GM15510 (cell line): Measurements from ENCODE around the gene VCAN.

ENCODE experiments used
- POLR2A ChIP-seq: IDR thresholded peaks from 3 replicates; pipeline ENCODE4 v1.6.1; 2011; ENCODE audit warnings: borderline replicate concordance; ENCODE audit not compliant: insufficient read length; ENCODE audit errors: extremely low read depth

Gene VCAN

GRCh38 chr5:83475391-83475863, 3.9 kb downstream of the VCAN start:
- no peak for TF ChIP-seq POLR2A

GRCh38 chr5:83475935-83476814, 4.6 kb downstream of the VCAN start:
- no peak for TF ChIP-seq POLR2A

- no peak for TF ChIP-seq POLR2A
Measured at GRCh38 chr5:83482961-83483360, 11.4 kb downstream of the VCAN start.

- no peak for TF ChIP-seq POLR2A
Measured at GRCh38 chr5:83484294-83484693, 12.8 kb downstream of the VCAN start.

GRCh38 chr5:83485842-83486241, 14.3 kb downstream of the VCAN start:
- no peak for TF ChIP-seq POLR2A

GRCh38 chr5:83487155-83487554, 15.6 kb downstream of the VCAN start:
- TF ChIP-seq POLR2A = no peak

DNA sequence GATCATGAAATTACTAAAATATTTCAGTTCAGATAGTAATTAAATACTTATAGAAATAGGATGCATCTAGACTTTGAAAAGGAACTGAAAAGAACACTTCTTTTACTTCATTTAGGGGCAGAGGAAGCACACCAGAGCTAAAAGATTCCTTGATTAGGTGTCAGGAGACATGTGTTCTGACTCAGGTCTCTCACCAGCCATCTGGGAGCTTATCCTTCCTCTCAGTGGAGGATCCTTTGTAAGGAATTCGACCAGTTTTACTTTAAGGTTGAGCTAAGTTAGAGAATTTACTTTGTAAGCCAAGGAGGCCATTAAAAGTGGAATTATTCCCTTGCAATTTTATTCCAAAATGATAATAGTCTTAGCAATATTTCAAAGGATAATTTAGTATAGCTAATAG, 16.7 kb downstream of the VCAN start:
- TF ChIP-seq POLR2A = no peak

DNA sequence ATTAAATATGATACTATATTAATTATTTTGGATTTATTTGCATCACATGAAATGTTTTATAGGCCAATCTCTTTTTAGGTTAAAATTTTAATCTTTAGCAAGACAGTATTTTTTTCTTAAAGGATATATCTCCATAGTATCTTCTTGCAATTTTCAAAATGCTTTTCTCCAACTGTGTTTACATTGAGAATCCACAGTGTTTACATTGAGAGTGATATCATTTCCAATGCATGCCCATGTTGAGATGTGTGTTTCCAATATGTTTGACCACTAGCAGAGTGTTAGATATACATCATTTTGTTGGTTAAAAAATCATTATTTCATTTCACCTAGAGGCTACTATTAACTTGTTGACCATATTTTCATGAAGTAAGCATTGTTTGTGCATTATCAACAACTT, 17.3 kb downstream of the VCAN start:
- TF ChIP-seq POLR2A = no peak

GRCh38 chr5:83490203-83490602, 18.7 kb downstream of the VCAN start:
- TF ChIP-seq POLR2A = no peak

DNA sequence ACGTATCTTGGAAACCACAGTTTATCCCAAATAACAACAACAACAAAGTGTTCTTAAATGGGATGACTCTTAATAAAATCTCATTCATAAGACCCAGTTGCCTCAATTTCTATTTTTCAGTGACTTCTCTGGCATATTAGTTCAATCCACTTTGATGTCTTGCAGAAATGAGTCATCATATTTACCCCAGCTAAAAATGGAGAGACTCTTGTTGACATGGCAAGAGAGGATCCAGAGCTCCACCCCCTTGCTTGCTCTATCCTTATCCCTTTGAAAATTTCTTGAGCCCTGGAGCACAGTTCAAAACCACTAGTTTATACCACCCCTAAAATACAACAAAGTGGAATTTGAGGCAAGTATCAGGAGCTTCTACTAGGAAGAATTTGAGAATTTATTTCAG, 20.8 kb downstream of the VCAN start:
- no peak for TF ChIP-seq POLR2A

- TF ChIP-seq POLR2A = no peak
Measured at GRCh38 chr5:83493644-83494043, 22.1 kb downstream of the VCAN start.

DNA sequence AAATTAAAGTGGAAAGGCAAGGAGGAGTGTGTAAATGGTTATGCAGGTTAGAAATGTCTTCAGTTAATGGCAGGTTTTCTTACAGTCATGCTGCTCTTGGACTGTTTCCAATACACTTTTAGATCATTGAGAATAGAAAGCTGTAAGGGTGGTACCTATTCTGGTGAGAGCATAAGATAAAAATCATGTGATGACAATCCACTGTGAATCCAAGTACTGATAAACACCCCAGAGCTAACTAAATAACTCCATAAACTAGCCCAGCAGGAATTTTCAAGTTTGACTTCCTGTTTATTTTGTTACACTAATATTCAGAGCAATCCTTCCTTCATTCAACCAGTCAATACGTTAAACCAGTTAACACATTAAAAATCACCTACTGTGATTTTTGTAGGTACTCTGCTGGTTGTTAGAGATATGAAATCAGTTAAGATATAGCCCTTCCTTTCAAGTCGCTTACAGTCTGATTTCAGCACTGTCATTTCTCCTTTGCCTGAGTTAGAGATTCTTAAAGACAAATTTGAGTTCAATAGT, 22.6 kb downstream of the VCAN start:
- TF ChIP-seq POLR2A = no peak

GRCh38 chr5:83494666-83495065, 23.1 kb downstream of the VCAN start:
- TF ChIP-seq POLR2A = no peak

- no peak for TF ChIP-seq POLR2A
Measured at GRCh38 chr5:83496626-83497025, 25.1 kb downstream of the VCAN start.

GRCh38 chr5:83498585-83498984, 27.0 kb downstream of the VCAN start:
- TF ChIP-seq POLR2A = no peak

GRCh38 chr5:83503662-83504061, 32.1 kb downstream of the VCAN start:
- TF ChIP-seq POLR2A = no peak
